Activated CD8-positive, alpha-beta memory T cell treated with anti-CD3 and anti-CD28 coated beads, Interleukin-2, amount 10 ng/mL, durations not matched to agents 7 days and 5 days (primary cell): Measurements from ENCODE around the gene SURF6. TPM values are rescaled to one million over a fixed set of nuclear protein-coding genes. Genes with fewer than 3 reads are reported as not detected.
"Not testable (repeated sequence)": the region's sequence is repeated elsewhere in the genome, so short reads cannot be mapped to it uniquely, and the experiment has no call there.

ENCODE experiments used
- ATAC-seq: fragments of 150-1000 bp; cut with Tn5 transposase; one replicate; pipeline ENCODE4 v1.10.0; 2021; ENCODE audit warnings: moderate library complexity
- CTCF ChIA-PET: fragments of 350-600 bp; sonication (Branson Sonifier 250); formaldehyde crosslinking; loops from one replicate; lab custom pipeline; 2021; ENCODE audit warnings: antibody characterized with exemption; lab: Charles Lee
- DNase-seq: peaks from one replicate; pipeline ENCODE4 v3.0.0-alpha.2; 2020
- H3K27ac Mint-ChIP-seq: one replicate; pipeline ENCODE4 v1.8.0; 2021; ENCODE audit warnings: mild to moderate bottlenecking, mixed read lengths
- H3K27me3 Mint-ChIP-seq: one replicate; pipeline ENCODE4 v1.8.0; 2021; ENCODE audit warnings: mixed read lengths
- H3K36me3 Mint-ChIP-seq: one replicate; pipeline ENCODE4 v1.8.0; 2021; ENCODE audit warnings: mild to moderate bottlenecking, mixed read lengths
- H3K4me1 Mint-ChIP-seq: one replicate; pipeline ENCODE4 v1.8.0; 2021; ENCODE audit warnings: mixed read lengths
- H3K4me3 Mint-ChIP-seq: one replicate; pipeline ENCODE4 v1.8.0; 2021; ENCODE audit warnings: mild to moderate bottlenecking, moderate library complexity, mixed read lengths
- H3K9me3 Mint-ChIP-seq: one replicate; pipeline ENCODE4 v1.8.0; 2022; ENCODE audit warnings: low read depth, mixed read lengths
- total RNA-seq, 2 experiments: library from RNA; stranded (reverse); gene quantifications; one replicate each; pipeline ENCODE4 v1.2.3, GENCODE V29; 2021

SURF6 gene
- total RNA-seq, 2 experiments from 2014 or later: 12.9 to 16.5 TPM

- DNase-seq (no peak), ATAC-seq (no peak)
- Mint-ChIP-seq H3K4me3 (no peak overlapping the region), H3K27me3 (peaks cover 9% of the 10 kb centered on the region), H3K4me1 (no peaks in the 10 kb centered on the region), H3K27ac (no peak overlapping the region), H3K36me3 (no peaks in the 10 kb centered on the region), H3K9me3 (no peaks in the 10 kb centered on the region)
- CTCF ChIA-PET: no interaction called here
Measured at GRCh38 chr9:133304477-133305377, 31.3 kb downstream of the SURF6 start.

GRCh38 chr9:133304158-133304470 is 31.9 kb downstream of the SURF6 start:
- H3K27me3 Mint-ChIP-seq: peaks cover 6% of the 10 kb centered on the region
- H3K4me1 Mint-ChIP-seq: no peaks in the 10 kb centered on the region
- H3K36me3 Mint-ChIP-seq: no peaks in the 10 kb centered on the region
- CTCF ChIA-PET: no interaction called here
- ATAC-seq (no peak), DNase-seq (no peak)
- no peaks in the 10 kb centered on the region for H3K9me3 Mint-ChIP-seq
- no peak overlapping the region for H3K27ac Mint-ChIP-seq
- no peak overlapping the region for H3K4me3 Mint-ChIP-seq

GRCh38 chr9:133303266-133304157 is 32.5 kb downstream of the SURF6 start:
- Mint-ChIP-seq H3K4me3 (no peak overlapping the region), H3K36me3 (no peaks in the 10 kb centered on the region), H3K27me3 (peaks cover 7% of the 10 kb centered on the region), H3K27ac (no peak overlapping the region), H3K9me3 (no peaks in the 10 kb centered on the region), H3K4me1 (no peaks in the 10 kb centered on the region)
- no peak for DNase-seq
- ATAC-seq: no peak
- CTCF ChIA-PET: no interaction called here

- DNase-seq (no peak), ATAC-seq (no peak)
- H3K4me3 Mint-ChIP-seq: no peak overlapping the region
- H3K36me3 Mint-ChIP-seq: no peaks in the 10 kb centered on the region
- no peaks in the 10 kb centered on the region for H3K4me1 Mint-ChIP-seq
- peaks cover 12% of the 10 kb centered on the region for H3K27me3 Mint-ChIP-seq
- CTCF ChIA-PET: no interaction called here
- no peak overlapping the region for H3K27ac Mint-ChIP-seq
- no peaks in the 10 kb centered on the region for H3K9me3 Mint-ChIP-seq
Measured at GRCh38 chr9:133301253-133302230, 34.4 kb downstream of the SURF6 start.

- H3K9me3 Mint-ChIP-seq, ATAC-seq, DNase-seq, H3K4me1 Mint-ChIP-seq, H3K36me3 Mint-ChIP-seq, H3K4me3 Mint-ChIP-seq, H3K27ac Mint-ChIP-seq, CTCF ChIA-PET: not testable (repeated sequence)
- H3K27me3 Mint-ChIP-seq: peaks cover 17% of the 10 kb centered on the region
Measured at GRCh38 chr9:133299996-133300395, 36.0 kb downstream of the SURF6 start.

GRCh38 chr9:133294257-133294656 is 41.7 kb downstream of the SURF6 start:
- CTCF ChIA-PET: interaction anchor here (0.8 kb wide), 1 partner anchor 86 kb away, joined by 4 read pairs; no protein-coding TSS in a partner anchor
- H3K9me3 Mint-ChIP-seq: peaks cover 13% of the 10 kb centered on the region

GRCh38 chr9:133290751-133291302 is 45.2 kb downstream of the SURF6 start:
- H3K27me3 Mint-ChIP-seq: peaks cover 35% of the 10 kb centered on the region
- CTCF ChIA-PET: no interaction called here
- ATAC-seq: no peak
- H3K36me3 Mint-ChIP-seq: peaks cover 1% of the 10 kb centered on the region
- H3K4me1 Mint-ChIP-seq: no peaks in the 10 kb centered on the region
- H3K4me3 Mint-ChIP-seq: no peak overlapping the region
- peaks cover 14% of the 10 kb centered on the region for H3K9me3 Mint-ChIP-seq
- H3K27ac Mint-ChIP-seq: no peak overlapping the region
- DNase-seq: no peak

More at GRCh38 chr9:133294257-133294656, 41.7 kb downstream of the SURF6 start:
- Mint-ChIP-seq H3K27me3 (peaks cover 45% of the 10 kb centered on the region), H3K27ac (no peak overlapping the region), H3K4me1 (no peaks in the 10 kb centered on the region), H3K4me3 (no peak overlapping the region), H3K36me3 (peaks cover 1% of the 10 kb centered on the region)
- no peak for DNase-seq
- no peak for ATAC-seq

- Mint-ChIP-seq H3K36me3 (peaks cover 1% of the 10 kb centered on the region), H3K4me1 (no peaks in the 10 kb centered on the region), H3K4me3 (no peak overlapping the region), H3K27ac (no peak overlapping the region), H3K27me3 (peaks cover 10% of the 10 kb centered on the region), H3K9me3 (peaks cover 14% of the 10 kb centered on the region)
- ATAC-seq (no peak), DNase-seq (no peak)
- CTCF ChIA-PET: no interaction called here
Measured at GRCh38 chr9:133286523-133286922, 49.5 kb downstream of the SURF6 start.

GRCh38 chr9:133285252-133285775 is 50.7 kb downstream of the SURF6 start:
- Mint-ChIP-seq H3K4me1 (no peaks in the 10 kb centered on the region), H3K4me3 (no peak overlapping the region), H3K9me3 (peaks cover 8% of the 10 kb centered on the region), H3K27me3 (peaks cover 11% of the 10 kb centered on the region), H3K36me3 (peaks cover 1% of the 10 kb centered on the region), H3K27ac (no peak overlapping the region)
- ATAC-seq: no peak
- DNase-seq: no peak
- CTCF ChIA-PET: no interaction called here

- ATAC-seq (no peak), DNase-seq (no peak)
- CTCF ChIA-PET: no interaction called here
- Mint-ChIP-seq H3K4me3 (no peak overlapping the region), H3K36me3 (no peaks in the 10 kb centered on the region), H3K4me1 (no peaks in the 10 kb centered on the region), H3K9me3 (peaks cover 2% of the 10 kb centered on the region), H3K27me3 (peaks cover 5% of the 10 kb centered on the region), H3K27ac (no peak overlapping the region)
Measured at GRCh38 chr9:133284362-133284761, 51.6 kb downstream of the SURF6 start.

GRCh38 chr9:133283255-133284032 is 52.5 kb downstream of the SURF6 start:
- ATAC-seq, H3K4me1 Mint-ChIP-seq, DNase-seq, CTCF ChIA-PET, H3K27ac Mint-ChIP-seq, H3K4me3 Mint-ChIP-seq, H3K36me3 Mint-ChIP-seq, H3K27me3 Mint-ChIP-seq, H3K9me3 Mint-ChIP-seq: not testable (repeated sequence)
